T47D (cell line): ENCODE measurements around the gene FAM53A.

ENCODE experiments used
- DNase-seq, 2 experiments: peaks; one replicate each; pipeline versions ENCODE4 v3.0.0 to v3.0.0-alpha.2; 2011 to 2012; ENCODE audit warnings: low read depth in 1 of 2, low spot score in 1 of 2
- JUND ChIP-seq: IDR thresholded peaks from 2 replicates; pipeline ENCODE4 v1.6.1; 2012; ENCODE audit warnings: low read depth
- in situ Hi-C: cut with HindIII; loops from 2 replicates; pipeline ENCODE4 v1.10.0; 2016; ENCODE audit warnings: low sequenced_read_pairs, low pct_unique_long_range_greater_than_20kb

Gene FAM53A

GRCh38 chr4:1659104-1660043, 24.7 kb downstream of the FAM53A start:
- in situ Hi-C loops = no loop called here
- no peak for DNase-seq
- no peak for TF ChIP-seq JUND

- no peak for DNase-seq
- TF ChIP-seq JUND = no peak
- in situ Hi-C loops = no loop called here
Observed at GRCh38 chr4:1658581-1658980, 25.5 kb downstream of the FAM53A start.

GRCh38 chr4:1658146-1658545, 26.0 kb downstream of the FAM53A start:
- in situ Hi-C loops = no loop called here
- DNase-seq = no peak
- TF ChIP-seq JUND = no peak

GRCh38 chr4:1656986-1657385, 27.1 kb downstream of the FAM53A start:
- in situ Hi-C loops = no loop called here
- DNase-seq = no peak

GRCh38 chr4:1656132-1656531, 28.0 kb downstream of the FAM53A start:
- in situ Hi-C loops = no loop called here
- DNase-seq = no peak
- TF ChIP-seq JUND = no peak

More at GRCh38 chr4:1656986-1657385, 27.1 kb downstream of the FAM53A start:
- TF ChIP-seq JUND = no peak

- TF ChIP-seq JUND = no peak
- DNase-seq = no peak
- in situ Hi-C loops = no loop called here
Observed at GRCh38 chr4:1655676-1656075, 28.4 kb downstream of the FAM53A start.

GRCh38 chr4:1655081-1655480, 29.0 kb downstream of the FAM53A start:
- in situ Hi-C loops = no loop called here
- TF ChIP-seq JUND = no peak
- DNase-seq = no peak

GRCh38 chr4:1654216-1654955, 29.7 kb downstream of the FAM53A start:
- in situ Hi-C loops = no loop called here
- no peak for DNase-seq
- TF ChIP-seq JUND = no peak

- TF ChIP-seq JUND = no peak
- in situ Hi-C loops = no loop called here
- no peak for DNase-seq
Observed at GRCh38 chr4:1653776-1654175, 30.3 kb downstream of the FAM53A start.

- in situ Hi-C loops = no loop called here
- no peak for DNase-seq
- TF ChIP-seq JUND = no peak
Observed at GRCh38 chr4:1652088-1652487, 32.0 kb downstream of the FAM53A start.

GRCh38 chr4:1651609-1652008, 32.5 kb downstream of the FAM53A start:
- no peak for DNase-seq
- no peak for TF ChIP-seq JUND
- in situ Hi-C loops = no loop called here

- no peak for TF ChIP-seq JUND
- in situ Hi-C loops = no loop called here
- DNase-seq = no peak
Observed at GRCh38 chr4:1648962-1649361, 35.2 kb downstream of the FAM53A start.

GRCh38 chr4:1647432-1647831, 36.7 kb downstream of the FAM53A start:
- no peak for DNase-seq
- in situ Hi-C loops = no loop called here
- TF ChIP-seq JUND = no peak
